ENCODE data around the gene IQCK. TPM values are rescaled to one million over a fixed set of nuclear protein-coding genes. Genes with fewer than 3 reads are reported as not detected.
A peak's percentile ranks its signal among the peaks of the same experiment; 100 is the strongest.

Gene IQCK
- total RNA-seq, 1 donor from 2014 or later, result 0.24 TPM

- no peak for DNase-seq (ENCODE audit: low spot score)
These were observed 757 bp upstream of the IQCK start for GRCh38 chr16:19717314-19717713.

DNA sequence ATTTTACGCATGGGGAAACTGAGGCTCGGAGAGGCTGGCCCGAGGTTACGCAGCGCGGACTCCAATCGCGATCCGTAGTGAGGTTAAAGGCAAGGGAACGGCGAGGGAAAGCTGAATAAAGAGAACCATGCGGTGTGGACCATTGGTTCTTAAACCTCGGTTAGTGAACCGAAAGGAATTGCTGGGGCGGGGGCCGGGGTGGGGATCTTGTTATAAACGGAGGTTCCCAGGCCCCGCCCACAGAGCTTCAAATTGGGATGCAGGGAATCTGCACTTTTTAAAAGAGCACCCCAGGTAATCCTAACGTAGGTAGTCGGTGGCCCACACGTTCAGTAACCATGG is 524 bp downstream of the IQCK start:
- no peak for DNase-seq (ENCODE audit: low spot score)

GRCh38 chr16:19722269-19722952 is 4.3 kb downstream of the IQCK start:
- DNase-seq (ENCODE audit: low spot score), result no peak

- DNase-seq (ENCODE audit: low spot score), result no peak
These were observed 4.9 kb downstream of the IQCK start for GRCh38 chr16:19722981-19723380.

- DNase-seq (ENCODE audit: low spot score), result no peak
These were observed 10.5 kb downstream of the IQCK start for GRCh38 chr16:19728636-19728965.

DNA sequence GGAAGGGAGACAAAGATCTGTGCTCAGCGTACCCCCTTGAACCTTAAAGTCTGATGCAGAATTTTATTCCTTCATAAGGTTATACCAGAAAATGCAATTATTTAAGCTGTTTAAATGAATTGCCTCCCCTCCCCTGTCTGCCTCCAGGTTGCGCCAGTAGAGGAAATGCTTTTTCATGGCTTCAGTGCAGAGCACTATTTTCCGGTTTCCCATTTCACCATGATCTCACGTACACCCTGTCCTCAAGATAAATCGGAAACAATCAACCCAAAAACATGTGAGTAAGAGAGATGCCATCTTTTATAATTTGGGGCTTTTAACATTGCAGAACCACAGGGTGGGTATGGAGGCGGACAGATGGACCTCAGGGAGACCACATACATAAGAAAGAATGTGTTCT is 15.5 kb downstream of the IQCK start:
- no peak for DNase-seq (ENCODE audit: low spot score)

DNA sequence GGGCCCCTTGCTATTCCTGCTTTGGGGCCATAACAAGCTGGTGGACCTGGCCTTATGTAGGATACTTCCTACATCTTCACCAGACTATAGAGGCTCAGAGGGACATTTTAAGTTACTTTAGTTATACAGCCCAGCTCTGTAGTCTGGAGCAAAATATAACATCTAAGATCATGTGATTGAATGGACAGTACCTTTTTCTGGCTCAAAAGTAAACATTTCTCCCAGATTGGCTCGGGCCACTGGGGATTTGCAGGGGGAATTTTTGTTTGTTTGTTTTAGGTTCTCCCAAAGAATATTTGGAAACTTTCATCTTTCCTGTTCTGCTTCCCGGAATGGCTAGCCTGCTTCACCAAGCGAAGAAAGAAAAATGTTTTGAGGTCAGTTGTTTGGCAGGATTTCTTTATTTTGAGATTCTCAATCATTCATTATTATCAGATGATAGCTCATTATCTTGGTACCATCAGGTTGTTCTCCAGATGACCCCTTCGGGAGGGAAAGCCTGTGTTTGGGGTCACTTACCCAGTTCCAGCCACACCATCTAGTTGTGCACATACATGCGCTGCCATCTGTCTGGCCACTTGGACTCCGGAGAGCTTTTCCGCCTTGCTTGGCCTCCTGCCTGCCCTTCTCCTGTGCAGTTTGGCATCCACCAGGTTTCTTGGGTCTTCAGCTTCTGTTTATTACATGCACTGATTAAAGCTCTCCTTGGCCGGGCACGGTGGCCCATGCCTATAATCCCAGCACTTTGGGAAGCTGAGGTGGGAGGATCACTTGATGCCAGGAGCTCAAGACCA is 17.2 kb downstream of the IQCK start:
- DNase-seq (ENCODE audit: low spot score), result no peak

GRCh38 chr16:19737306-19738038 is 19.4 kb downstream of the IQCK start:
- no peak for DNase-seq (ENCODE audit: low spot score)

- no peak for DNase-seq (ENCODE audit: low spot score)
These were observed 23.3 kb downstream of the IQCK start for GRCh38 chr16:19741354-19741753.

GRCh38 chr16:19743816-19744159 is 25.7 kb downstream of the IQCK start:
- no peak for DNase-seq (ENCODE audit: low spot score)

DNA sequence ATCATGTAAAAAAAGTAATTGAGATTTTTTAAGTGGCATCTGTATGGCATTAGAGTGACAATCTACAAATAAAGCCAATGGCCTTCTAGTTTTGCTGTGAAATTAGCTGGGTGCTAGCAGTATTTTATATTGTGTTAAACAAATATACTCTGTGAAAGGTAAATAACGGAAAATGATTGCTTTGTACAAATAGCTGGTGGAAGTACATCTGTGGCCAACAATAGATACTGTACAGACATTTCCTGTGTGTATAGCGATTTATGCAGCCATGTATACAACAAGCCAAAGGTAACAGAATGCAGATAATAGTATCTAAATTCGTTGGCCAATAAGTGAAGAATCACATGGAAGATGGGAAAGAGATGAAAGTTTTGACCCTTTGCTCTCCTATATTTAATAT is 26.6 kb downstream of the IQCK start:
- no peak for DNase-seq (ENCODE audit: low spot score)

DNA sequence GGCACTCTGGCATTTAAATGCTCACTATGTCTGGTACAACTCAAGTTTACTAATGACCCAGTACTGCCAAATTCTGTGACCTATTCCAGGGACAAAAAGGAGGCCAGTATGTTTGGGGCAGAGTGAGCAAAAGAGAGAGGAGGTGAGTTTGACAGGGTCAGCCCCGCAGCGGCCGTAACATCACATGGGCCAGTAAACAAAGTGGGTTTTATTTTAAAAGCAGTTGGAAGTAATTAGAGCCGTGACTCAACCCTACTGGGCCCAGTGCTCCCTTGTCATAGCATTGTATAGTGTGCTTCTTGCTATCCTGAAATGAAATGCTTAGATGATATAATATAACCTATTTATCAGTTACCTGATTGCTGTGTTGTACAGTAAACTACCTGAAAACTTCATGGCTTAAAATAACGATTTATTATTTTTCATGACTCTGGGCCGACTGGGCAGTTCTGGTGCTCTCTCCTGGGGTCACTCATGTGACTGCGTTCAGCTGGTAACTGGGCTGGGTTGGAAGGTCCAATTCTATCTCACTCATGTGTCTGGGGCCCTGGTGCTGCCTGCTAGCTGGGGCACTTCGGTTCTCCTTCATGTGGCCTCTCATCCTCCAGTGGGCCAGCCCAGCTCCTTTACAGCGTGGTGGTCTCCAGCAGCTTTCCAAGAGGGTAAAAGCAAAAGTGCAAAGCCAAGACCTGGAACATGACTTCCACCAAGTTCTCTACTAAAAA is 27.4 kb downstream of the IQCK start:
- DNase-seq (ENCODE audit: low spot score), result no peak

- DNase-seq (ENCODE audit: low spot score), result no peak
These were observed 28.5 kb downstream of the IQCK start for GRCh38 chr16:19746561-19746960.

- peak; percentile 50 for DNase-seq (ENCODE audit: low spot score)
These were observed 30.5 kb downstream of the IQCK start for GRCh38 chr16:19748389-19749168.

DNA sequence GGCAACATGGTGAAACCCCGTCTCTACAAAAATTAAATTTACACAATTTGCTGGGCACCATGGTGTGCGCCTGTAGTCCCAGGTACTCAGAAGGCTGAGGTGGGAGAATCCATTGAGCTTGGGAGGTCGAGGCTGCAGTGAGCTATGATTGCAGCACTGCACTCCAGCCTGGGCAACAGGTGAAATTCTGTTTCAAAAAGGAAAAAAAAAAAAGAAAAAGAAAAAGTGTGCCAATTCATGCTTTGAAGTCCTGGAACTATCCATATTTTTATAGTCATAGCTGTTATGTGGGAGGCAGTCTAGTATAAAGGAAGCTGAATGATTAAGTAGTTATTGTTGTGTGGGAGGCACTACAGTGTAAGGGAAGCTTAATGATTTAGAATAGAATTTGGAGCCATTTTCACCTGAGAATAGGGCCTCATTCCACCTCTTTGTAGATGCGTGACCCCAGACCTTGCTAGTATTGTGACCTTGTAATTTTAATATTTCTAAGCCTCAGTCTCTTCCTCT is 31.6 kb downstream of the IQCK start:
- no peak for DNase-seq (ENCODE audit: low spot score)

- DNase-seq (ENCODE audit: low spot score), result no peak
These were observed 33.7 kb downstream of the IQCK start for GRCh38 chr16:19751478-19752385.

DNA sequence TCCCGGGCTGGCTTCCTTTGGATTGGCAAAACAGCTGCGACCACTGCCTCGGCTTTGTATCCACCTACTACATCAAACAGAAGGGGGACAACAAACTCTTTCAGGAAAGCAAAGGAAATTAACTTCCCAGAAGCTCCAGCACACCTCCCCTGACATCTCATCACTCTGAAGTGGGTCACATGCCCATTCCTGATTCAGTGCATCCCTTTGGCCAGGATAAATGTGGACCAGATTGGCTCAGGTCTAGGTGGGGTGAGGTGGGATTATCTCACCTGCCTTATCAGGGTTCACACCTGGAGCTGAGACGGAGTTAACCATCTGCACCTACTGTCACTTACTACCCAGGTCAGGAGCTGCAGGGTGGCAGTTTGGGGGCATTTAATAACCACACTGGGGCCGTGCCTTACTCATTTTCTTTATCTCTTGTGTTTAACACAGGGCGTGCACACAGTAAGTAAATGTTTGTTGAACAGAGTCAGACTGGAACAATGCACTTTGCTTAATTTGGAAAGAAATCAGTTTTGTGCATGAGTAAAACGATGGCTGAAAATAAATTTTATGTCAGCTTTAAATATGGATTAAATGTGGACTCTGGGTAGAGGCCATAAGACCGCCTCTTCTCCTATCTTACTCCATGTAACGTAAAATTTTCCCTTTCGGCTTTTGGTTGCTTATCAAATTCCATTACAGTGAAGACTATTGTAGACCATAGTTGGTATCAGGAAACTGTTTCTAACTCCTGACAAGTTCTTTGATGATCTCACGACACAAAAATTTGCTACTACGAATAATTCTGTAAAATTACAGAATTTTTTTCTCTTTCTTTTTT is 36.0 kb downstream of the IQCK start:
- peak; percentile 85 for DNase-seq (ENCODE audit: low spot score)

DNA sequence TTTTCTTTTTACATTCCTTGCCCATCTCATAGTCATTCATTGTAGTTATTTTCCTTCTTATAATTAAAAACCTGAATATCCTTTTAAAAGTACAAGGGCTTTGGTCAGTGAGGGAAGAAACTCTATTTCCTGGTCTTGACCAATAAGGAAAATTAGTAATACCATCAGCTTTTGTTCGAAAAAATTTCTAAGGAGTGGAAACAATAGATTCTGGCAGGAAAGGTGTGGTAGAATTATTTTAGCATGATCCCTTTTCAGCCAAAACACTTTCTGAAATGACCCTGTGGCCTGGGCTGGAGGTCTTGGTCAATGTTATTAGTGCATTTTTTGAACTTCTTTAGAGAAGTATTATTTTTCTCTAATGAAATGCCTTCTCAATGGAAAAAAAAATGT is 36.6 kb downstream of the IQCK start:
- DNase-seq (ENCODE audit: low spot score), result no peak

GRCh38 chr16:19755268-19755667 is 37.2 kb downstream of the IQCK start:
- no peak for DNase-seq (ENCODE audit: low spot score)
